HG03135 (cell line): Measurements from ENCODE around the gene PLPPR5.
A peak's percentile ranks its signal among the peaks of the same experiment; 100 is the strongest.
"Not testable (repeated sequence)": the region's sequence is repeated elsewhere in the genome, so short reads cannot be mapped to it uniquely, and the experiment has no call there.

ENCODE experiments used
- ATAC-seq: cut with Tn5 transposase; IDR thresholded peaks from one replicate; pipeline ENCODE4 v1.9.1; 2021; ENCODE audit warnings: mild to moderate bottlenecking, moderate library complexity; ENCODE audit not compliant: unreplicated experiment

Gene PLPPR5

DNA sequence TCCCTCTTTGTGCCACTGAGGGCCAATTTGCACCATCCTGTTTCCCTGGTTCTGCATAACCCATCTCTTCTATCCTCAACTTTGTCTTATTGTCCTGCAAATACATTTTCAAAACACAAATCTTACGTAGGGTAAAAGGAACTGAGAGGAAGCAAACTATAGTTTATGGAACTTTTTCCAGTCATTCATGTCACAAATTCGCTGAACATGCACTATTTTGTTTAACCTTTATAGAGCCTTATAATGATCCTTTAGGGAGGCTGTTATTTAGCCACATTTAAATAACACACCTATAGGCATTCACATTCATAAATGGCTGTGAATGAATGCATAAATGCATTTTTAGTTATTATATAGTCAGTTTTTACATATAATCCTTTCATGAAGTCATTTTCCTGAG is 85.0 kb downstream of the PLPPR5 start:
- ATAC-seq, result no peak

DNA sequence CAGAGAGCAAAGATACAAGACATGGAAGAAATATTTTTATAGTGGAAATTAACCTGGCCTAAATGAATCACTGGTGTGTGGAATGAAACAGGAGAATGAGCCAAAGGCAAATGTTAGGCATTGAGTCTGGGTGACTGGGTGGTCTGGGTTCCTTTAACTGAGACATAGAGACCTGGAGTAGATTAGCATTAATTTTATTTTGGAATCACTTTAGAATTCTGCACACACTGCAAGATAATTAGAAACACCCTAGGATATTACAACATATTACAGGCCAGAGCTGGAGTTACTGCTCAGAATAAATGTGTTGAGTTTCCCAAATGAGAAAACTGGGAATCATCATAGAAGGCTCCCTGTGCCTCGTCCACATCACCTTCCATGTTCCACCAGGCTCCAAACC is 85.5 kb downstream of the PLPPR5 start:
- ATAC-seq, result no peak

DNA sequence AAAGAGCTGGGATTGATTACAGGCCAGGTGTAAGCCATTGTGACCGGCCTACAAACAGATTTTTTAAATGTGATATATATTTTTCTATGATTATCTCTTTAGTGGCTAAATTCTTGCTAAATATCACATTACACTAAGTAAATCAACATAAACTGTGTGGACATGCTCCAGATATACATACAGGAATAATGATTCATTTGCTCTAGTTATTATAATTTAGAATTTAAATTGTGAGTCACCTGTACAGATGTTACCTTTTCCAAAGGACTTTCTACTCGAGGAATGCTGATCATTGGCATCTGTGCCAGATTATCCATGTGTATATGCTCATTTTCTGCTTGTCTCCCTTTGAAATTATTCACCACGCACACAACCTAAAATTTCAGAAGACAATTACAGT is 90.1 kb downstream of the PLPPR5 start:
- no peak for ATAC-seq

DNA sequence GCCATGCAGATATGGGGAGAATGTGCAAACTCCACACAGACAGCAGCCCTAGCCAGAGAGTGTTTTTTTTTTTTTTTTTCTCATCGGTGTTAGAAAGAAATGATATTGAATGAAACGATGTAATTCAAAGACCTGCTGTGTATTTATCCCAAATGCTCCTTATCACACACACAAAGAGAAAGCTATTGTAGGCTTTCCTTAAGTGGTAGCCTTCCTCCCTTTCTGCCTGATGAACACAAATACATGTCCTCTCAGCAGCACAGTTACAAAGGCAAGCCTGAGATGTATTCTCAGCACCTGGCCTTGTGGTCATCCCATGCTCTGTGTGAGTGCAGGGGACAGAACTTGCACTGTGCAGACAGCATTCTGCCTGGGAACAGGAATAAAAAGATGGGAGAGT is 93.8 kb downstream of the PLPPR5 start:
- ATAC-seq, result no peak

DNA sequence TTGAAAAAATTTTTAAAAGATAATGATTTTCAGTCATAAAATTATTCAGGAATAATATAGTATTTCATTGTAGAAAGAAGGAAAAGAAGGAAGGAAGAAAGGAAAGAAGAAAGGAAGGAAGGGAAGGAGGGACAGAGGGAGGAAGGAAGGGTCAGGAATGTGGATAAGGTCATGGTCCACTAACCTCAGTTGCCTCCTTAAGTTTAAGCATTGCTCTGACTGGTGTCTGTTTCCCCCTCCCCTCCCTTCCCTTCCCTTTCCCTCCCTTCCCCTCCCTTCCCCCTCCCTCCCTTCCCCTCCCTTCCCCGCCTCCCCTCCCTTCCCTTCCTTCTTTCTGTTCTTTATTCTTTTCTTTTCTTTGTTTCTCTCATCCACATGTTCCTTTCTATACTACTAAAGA is 95.7 kb downstream of the PLPPR5 start:
- ATAC-seq, result no peak

DNA sequence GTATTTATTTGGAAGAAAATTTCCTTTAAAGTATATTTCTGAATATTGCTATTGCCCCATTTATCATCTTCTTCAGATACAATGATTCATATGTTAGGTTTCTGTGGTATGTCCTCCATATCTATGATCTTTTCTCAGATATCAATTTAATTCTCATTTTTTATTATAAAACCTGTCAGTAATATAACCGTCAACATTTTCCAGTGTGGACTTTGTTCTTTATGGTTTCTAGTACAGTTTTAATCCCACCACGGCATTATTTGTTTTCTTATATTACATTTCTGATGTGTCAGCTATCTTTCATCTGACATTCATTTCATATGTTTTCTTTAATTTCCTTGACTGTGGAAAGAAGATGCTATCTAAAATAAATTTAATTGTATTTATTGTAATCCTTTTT is 97.9 kb downstream of the PLPPR5 start:
- no peak for ATAC-seq

DNA sequence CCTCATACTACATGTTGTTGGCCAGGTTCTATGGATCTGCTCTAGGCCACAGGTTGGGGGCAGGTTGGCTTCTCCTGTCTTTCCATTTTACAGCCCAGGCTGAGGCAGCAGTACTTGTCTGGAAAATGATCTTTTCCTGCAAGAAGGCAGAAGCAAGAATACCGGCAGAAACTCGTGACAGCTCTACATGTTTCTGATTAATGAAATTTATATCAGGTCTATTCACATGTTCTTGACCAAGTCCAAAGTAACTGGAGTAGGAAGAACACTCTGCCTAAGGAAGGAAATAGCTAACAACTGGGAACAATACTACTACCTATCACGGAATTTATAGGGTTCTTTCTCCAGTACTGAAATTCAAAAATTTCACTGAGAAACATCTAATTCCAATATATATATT is 98.3 kb downstream of the PLPPR5 start:
- no peak for ATAC-seq

DNA sequence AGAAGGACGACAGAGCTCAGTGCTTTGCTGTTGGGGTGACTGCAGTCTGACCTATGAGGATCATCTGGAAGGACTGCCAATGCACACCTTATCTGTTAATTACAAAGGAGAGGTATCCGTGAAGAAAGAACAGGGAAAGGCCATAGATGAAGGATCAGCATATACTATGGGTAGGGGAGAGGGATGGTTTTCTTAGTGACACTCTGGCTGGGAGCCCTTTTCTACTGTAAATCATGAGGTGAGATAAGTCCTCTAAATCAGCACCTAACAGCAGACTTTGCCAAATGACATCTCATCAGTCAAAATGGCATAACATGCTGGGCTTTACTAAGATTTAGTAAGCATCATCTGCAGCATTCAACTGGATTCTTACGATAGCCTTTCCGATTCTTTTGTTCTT is 100.0 kb downstream of the PLPPR5 start:
- no peak for ATAC-seq

DNA sequence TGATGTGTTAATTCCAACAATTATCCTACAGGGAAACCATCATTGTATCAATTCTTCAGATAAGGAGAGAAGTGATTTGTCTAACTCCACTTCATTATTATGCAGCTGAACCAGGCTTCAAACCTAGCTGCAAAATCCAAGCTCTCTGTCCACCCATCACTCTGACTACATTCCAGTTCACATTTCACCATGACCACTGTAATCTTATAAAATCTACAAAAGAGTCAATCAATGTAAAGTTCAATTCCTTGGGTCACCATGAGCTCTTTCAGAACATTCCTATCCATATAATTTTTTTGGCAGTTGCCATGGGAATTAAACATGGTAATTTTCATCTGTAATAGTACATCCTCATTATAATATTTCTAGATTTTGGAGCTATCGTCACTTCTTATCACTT is 100.9 kb downstream of the PLPPR5 start:
- no peak for ATAC-seq

DNA sequence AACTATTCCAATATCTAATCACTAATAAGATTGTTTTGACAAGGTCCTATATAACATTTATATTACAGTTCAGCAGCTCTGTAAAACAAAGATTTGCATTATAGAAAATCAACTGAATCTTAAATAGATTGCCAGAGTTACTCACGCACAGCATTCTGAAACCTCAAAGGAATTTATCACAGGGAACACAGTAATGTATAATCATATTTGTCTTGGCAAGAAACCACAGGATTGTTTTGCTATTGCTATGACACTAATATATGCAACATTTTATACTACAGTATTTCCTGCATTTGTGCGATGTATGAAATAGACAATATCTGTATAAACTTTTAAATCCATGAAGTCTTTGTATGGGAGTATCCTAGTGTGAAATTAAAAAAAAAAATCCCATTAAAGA is 101.4 kb downstream of the PLPPR5 start:
- no peak for ATAC-seq

DNA sequence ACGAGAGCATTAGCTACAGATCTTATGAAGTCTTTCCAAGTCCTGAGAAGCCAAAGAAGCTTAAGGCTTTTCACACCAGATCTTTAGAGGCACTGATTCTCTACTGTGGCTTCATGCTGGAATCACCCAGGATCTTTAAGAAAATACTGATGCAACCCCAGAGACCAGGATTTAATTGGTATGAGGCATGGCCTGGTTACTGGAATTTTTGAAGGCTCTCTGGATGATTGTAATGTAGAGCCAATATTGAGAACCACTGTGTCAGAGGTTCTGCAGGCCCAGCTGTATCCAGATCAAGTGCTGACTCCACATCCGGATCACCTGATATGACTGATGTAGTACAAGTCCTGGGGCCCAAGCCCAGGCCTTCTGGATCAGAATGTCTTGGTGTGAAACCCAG is 105.7 kb downstream of the PLPPR5 start:
- no peak for ATAC-seq

DNA sequence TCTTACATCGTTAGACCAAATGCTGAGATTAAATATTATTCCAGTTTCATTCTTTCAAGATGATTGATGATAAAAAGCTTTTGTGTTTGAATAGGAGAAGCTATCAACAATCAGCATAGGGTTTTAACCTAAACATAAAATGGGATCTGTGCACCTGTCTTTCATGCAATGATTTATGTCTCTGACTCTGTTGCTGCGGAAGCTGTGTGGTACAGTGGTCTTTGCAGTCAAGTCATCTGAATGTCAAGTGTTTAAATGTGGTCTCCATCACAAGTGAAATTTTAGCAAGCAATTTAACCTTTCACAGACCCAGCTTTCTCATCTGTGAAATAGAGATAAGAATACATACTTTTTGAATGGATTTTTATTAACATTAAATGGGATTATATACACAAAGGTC is 107.2 kb downstream of the PLPPR5 start:
- ATAC-seq, result no peak

DNA sequence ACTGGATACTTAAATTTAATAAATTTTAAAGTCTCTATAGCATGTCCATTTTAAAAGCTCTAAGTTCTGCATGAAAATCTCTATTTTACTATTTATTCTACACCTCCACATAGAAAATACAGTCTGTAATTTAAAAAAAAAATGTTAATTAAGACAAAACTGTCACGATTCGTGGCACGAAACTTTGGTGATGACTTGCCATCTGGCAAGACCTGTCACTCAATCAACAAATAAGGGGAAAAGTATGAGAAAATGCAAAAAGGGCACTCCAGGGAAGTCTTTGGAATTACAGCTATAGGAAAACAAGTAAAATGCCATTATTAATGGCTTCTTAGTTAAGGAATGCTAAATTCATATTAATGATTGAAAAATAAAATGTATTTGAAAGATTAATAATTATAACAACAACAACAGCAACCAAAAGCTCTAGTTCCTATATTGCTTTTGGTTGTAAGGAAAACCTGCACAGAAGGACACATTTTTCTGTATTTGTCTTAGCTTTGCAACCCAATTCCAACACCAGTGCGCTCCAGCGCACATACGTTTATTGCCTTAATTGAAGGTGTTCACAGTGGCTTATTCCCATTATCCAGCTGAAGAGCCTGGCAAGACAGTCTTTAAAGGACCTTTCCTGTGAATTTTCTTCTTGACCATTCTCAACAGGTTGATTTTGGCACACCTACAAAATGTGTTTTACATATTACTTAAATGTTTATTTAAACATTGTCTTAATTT is 107.8 kb downstream of the PLPPR5 start:
- ATAC-seq, result no peak

DNA sequence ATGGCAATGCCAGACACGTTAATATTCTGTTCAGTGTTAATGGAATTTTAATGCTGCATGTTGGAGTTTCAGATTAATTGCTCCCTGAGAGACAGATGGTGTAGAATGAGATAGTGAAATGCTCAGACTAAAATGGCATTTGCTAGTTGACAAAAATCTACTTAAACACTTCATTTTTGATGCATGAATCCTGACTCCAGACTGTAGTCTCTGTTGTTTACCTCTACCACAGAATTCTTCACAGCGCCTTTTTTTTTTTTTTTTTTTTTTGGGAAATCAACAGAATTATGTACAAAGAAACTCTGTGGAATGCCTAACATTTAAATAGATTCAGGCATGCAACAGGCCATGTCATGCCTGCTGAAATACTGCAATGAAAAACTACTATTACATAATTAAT is 111.3 kb downstream of the PLPPR5 start:
- ATAC-seq, result no peak

DNA sequence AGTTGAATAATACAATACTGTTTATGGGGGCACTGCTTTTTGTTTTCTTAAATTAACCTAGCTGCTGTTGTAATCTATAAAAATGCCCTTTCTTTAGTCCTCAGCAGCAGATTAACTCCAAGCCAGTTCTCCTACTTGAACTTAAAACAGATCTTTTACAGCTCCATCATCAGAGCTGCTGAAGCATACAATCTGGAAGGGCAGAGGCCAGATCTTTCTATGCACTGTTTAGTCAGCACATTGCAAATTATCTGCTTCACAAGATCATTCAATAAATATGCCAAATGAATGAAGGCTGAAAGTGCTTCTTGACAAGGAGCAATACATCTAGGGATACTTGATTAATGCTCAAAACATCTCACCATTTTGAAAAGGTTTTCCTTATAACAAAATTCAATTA is 115.8 kb downstream of the PLPPR5 start:
- no peak for ATAC-seq

DNA sequence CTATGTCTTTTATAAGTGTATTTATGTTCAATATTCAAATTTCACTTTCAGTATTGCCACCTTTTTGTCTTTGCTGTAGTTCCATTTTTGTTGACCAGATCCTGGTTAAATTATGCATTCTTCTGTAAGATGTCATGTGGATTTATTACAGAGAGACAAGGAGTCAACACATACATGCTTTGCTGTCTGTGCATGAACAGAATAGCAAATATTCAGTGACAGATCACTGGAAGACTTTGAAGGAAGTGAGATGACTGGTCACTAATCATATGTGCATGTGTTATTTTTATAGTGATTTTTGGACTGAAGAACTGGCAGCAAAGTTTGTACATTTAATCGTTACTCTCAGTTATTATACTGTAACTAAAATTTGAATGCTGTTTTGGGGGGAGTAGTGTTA is 117.2 kb downstream of the PLPPR5 start:
- no peak for ATAC-seq

DNA sequence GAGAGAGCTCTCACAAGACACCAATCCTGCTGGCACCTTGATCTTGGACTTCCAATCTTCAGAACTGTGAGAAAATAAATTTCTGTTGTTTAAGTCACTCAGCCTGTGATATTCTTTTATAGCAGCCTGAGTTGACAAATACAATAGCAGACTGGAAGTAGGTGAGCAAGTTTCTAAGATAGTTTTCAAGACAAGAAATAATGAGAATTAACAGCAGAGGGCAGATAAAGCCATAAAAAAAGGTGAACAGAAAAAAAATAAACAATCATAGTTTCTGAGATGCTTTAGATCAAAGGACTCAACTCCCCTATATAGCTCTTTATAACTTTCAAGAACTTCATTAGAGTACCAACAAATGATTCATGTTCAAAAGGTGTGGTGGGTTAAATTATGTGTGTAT is 119.8 kb downstream of the PLPPR5 start:
- ATAC-seq, result no peak

DNA sequence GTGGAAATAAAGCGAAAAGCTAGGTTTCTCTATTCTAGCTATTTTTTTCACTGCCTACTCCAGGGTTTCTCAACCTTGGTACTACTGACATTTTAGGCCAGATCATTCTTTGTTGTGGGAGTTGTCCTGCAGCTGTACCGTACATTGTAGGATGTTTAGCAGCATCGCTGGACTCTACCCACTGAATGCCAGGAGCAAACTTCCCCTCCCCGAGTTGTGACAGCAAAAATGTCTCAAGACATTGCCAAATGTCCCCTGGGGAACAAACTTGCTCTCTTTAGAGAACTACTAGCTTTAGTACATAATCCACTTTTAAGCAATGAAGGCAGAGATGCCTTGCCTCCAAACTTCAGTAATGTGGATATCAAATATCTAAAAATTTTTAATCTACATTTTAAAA is 122.8 kb downstream of the PLPPR5 start:
- no peak for ATAC-seq

DNA sequence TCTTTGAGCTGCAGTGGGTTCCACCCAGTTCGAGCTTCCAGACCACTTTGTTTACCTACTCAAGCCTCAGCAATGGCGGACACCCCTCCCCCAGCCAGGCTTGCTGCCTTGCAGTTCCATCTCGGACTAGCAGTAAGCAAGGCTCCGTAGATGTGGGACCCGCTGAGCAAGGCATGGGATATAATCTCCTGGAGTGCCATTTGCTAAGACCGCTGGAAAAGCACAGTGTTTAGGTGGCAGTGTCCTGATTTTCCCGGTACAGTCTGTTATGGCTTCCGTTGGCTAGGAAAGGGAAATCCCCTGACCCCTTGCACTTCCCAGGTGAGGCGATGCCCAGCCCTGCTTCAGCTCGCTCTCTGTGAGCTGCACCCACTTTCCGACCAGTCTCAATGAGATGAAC is 123.4 kb downstream of the PLPPR5 start:
- ATAC-seq, result not testable (repeated sequence)

DNA sequence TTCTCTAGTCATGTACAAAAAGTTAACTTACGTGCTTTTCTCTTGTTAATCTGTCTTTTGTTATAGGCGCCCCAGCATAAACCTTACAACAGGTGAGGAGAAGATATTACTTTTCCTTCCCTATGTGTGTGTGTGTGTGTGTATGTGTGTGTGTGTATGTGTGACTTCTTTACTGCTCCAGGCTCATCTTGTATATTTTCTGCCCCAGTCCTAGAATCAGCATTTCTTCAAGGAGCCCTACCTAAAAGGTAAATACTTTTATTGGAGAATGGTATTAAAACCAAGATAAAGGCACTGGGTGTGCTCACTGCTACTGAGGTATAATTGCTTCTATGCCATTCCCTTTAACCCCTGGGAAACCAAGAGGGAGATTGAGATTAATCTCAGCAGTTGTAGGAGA is 129.8 kb downstream of the PLPPR5 start:
- ATAC-seq, result no peak

DNA sequence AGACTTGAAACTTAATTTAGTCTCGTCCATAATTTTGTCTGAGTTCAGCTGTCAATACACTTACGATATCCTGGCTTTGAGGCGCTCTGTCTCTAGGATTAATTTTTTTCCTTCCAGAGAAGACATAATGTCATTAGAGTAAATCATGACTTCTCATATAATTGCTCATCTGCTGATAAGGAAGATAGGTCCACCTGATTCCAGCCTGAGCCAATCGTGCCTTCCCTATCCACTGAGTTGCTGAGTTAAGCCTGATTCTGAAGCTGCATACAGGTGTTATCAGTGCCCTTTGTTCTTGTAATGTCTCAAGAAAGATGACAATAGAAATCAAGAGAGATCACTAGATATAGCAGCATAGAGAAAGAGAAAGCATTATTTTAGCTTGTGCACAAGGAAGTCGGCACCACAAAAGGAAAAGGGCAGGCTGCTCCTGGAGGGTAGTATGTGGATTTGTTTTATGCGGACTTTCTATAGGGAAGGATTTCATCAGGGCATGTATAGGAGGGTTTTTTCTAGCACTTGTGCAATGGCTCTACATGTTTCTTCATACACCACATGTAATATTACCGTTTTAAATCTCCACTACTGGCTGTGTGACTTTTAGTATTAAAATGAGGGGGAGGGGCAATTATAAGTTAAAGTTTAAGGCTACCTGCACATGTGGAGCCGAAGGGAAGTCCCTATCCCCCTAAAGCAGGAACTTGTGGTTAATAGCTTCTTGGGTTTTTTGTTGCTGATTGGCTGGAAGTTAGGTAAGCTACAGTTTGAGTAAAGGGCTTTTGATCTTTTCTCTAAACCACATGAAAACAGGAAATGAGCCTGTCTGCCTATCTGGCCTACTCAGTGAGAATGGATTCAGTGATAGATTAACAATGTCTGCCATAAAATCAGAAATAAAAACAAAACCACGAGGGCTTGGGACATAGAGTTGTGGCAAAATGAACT is 133.4 kb downstream of the PLPPR5 start:
- ATAC-seq, result peak; percentile 98

DNA sequence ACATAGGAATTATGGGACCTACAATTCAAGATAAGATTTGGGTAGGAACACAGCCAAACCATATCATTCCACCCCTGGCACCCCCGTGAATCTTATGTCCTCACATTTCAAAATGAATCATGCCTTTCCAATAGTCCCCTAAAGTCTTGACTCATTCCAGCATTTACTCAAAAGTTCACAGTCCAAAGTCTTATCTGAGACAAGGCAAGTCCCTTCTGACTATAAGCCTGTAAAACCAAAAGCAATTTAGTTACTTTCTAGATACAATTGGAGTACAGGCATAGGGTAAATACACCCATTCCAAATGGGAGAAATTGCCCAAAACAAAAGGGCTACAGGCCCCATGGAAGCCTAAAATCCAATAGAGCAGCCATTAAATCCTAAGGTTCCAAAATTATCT is 138.9 kb downstream of the PLPPR5 start:
- no peak for ATAC-seq
